SU-DHL-6 (cell line): Measurements from ENCODE around the gene COL5A1.

Experiments
- CTCF ChIP-seq: fragments of 200-600 bp; sonication (generic); IDR thresholded peaks from one replicate; pipeline ENCODE4 v1.5.1; 2017; ENCODE audit warnings: antibody characterized with exemption, mild to moderate bottlenecking, low read length, moderate library complexity; ENCODE audit not compliant: insufficient read depth, poor library complexity, severe bottlenecking
- EZH2phosphoT487 ChIP-seq: fragments of 200-600 bp; sonication (generic), shearing (Covaris generic); conservative IDR thresholded peaks from 2 replicates; pipeline ENCODE4 v1.6.1; 2018; ENCODE audit warnings: mild to moderate bottlenecking, antibody characterized with exemption, low read length, moderate library complexity, mixed read lengths

GRCh38 chr9:134760750-134761420 is 119.3 kb downstream of the COL5A1 start:
- TF ChIP-seq CTCF (no peak), EZH2phosphoT487 (no peak)
